HCT116 (cell line): Measurements from ENCODE around the gene SPHKAP. TPM values are rescaled to one million over a fixed set of nuclear protein-coding genes. Genes with fewer than 3 reads are reported as not detected.

ENCODE experiments used
- ATAC-seq: fragments of 200-7000 bp; cut with Tn5 transposase; 2 replicates; pipeline ENCODE4 v1.9.1; 2020; ENCODE audit warnings: mild to moderate bottlenecking, moderate library complexity
- BruUV-seq: library from RNA; stranded (reverse); fragments of 400-500 nt; replicated peaks from 2 replicates; lab custom pipeline; 2021; lab: Mats Ljungman, UMichigan
- CTCF ChIA-PET: fragments of 300-600 bp; sonication (Branson Sonifier 250); formaldehyde crosslinking; loops from one replicate; lab custom pipeline; 2021; ENCODE audit warnings: antibody characterized with exemption; lab: Charles Lee
- POLR2A ChIA-PET: fragments of 300-600, 350-600 bp; sonication (Branson Sonifier 250); formaldehyde crosslinking; loops from one replicate; lab custom pipeline; 2021; ENCODE audit warnings: antibody characterized with exemption; lab: Charles Lee
- RAD21 ChIA-PET, 2 experiments: fragments of 300-600 bp; sonication (Branson Sonifier 250); formaldehyde crosslinking; loops; one replicate each; lab custom pipeline; 2023; ENCODE audit warnings: low total read pairs in 2 of 2; ENCODE audit not compliant: uncharacterized antibody in 2 of 2, unreplicated experiment in 2 of 2, low non-redundant PET in 1 of 2; lab: Charles Lee
- DNase-seq: peaks from one replicate; pipeline ENCODE4 v3.0.0-alpha.2; 2010; ENCODE audit warnings: low read depth, low spot score
- H2AFZ ChIP-seq: fragments of 200-600 bp; shearing (Covaris generic), sonication (generic); 2 replicates; pipeline ENCODE4 v1.6.1; 2017; ENCODE audit warnings: low read depth, mixed run types, mixed read lengths, antibody characterized with exemption, low read length; ENCODE audit not compliant: poor library complexity, severe bottlenecking
- H3K27ac ChIP-seq: 2 replicates; pipeline ENCODE4 v1.5.1; 2012; ENCODE audit warnings: low read depth, low read length
- H3K27me3 ChIP-seq: fragments of 200-600 bp; sonication (generic); 2 replicates; pipeline ENCODE4 v1.6.1; 2016; ENCODE audit warnings: mixed run types, low read length, mixed read lengths; ENCODE audit not compliant: insufficient read depth
- H3K36me3 ChIP-seq, 2 experiments: fragments of 200-500 bp in 1 of 2; fragments of 200-600 bp in 1 of 2; sonication (Bioruptor generic) in 1 of 2; sonication (generic) in 1 of 2; 2 replicates each; pipeline versions ENCODE4 v1.5.1 to v1.6.1; 2014 to 2016; ENCODE audit warnings: low read length in 2 of 2, inconsistent platforms in 1 of 2, mixed read lengths in 1 of 2, mixed run types in 1 of 2; ENCODE audit not compliant: insufficient read depth in 2 of 2, control insufficient read depth in 1 of 2
- H3K4me1 ChIP-seq, 2 experiments: fragments of 200-600 bp in 1 of 2; sonication (generic) in 1 of 2; 2 replicates each; pipeline versions ENCODE4 v1.5.1 to v1.6.1; 2012 to 2017; ENCODE audit warnings: low read length in 2 of 2, inconsistent platforms in 1 of 2, mild to moderate bottlenecking in 1 of 2, mixed read lengths in 1 of 2, mixed run types in 1 of 2, moderate library complexity in 1 of 2; ENCODE audit not compliant: insufficient read depth in 2 of 2, control insufficient read depth in 1 of 2
- H3K4me2 ChIP-seq: fragments of 200-600 bp; sonication (generic); 2 replicates; pipeline ENCODE4 v1.6.1; 2017; ENCODE audit warnings: mixed run types, low read length, mixed read lengths
- H3K4me3 ChIP-seq, 2 experiments: fragments of 200-600 bp in 1 of 2; sonication (generic) in 1 of 2; replicated peaks in 1 of 2; 2 replicates each; pipeline ENCODE4 v1.5.1; 2011 to 2016; ENCODE audit warnings: low read length in 2 of 2, control low read depth in 1 of 2, low read depth in 1 of 2, mild to moderate bottlenecking in 1 of 2, mixed read lengths in 1 of 2, mixed run types in 1 of 2
- H3K79me2 ChIP-seq: fragments of 200-600 bp; sonication (generic); 2 replicates; pipeline ENCODE4 v1.6.1; 2017; ENCODE audit warnings: mild to moderate bottlenecking, mixed run types, low read length, moderate library complexity, mixed read lengths; ENCODE audit not compliant: insufficient read depth
- H3K9ac ChIP-seq: fragments of 200-600 bp; sonication (generic); 2 replicates; pipeline ENCODE4 v1.6.1; 2016; ENCODE audit warnings: low read length, mixed read lengths
- H3K9me2 ChIP-seq: fragments of 200-600 bp; sonication (generic), shearing (Covaris generic); 2 replicates; pipeline ENCODE4 v1.6.1; 2017; ENCODE audit warnings: mixed run types, mild to moderate bottlenecking, moderate library complexity; ENCODE audit not compliant: insufficient read depth
- H3K9me3 ChIP-seq, 2 experiments: fragments of 200-500 bp in 1 of 2; fragments of 200-600 bp in 1 of 2; sonication (Bioruptor generic) in 1 of 2; sonication (generic) in 1 of 2; 2 replicates each; pipeline ENCODE4 v1.6.1; 2014 to 2017; ENCODE audit warnings: low read length in 2 of 2, mixed read lengths in 2 of 2, inconsistent platforms in 1 of 2, low read depth in 1 of 2, mild to moderate bottlenecking in 1 of 2, mixed run types in 1 of 2, moderate library complexity in 1 of 2; ENCODE audit not compliant: control insufficient read depth in 1 of 2, insufficient read depth in 1 of 2
- H4K20me1 ChIP-seq: fragments of 200-600 bp; sonication (generic), shearing (Covaris generic); 2 replicates; pipeline ENCODE4 v1.6.1; 2017; ENCODE audit warnings: mixed run types, mild to moderate bottlenecking, moderate library complexity; ENCODE audit not compliant: insufficient read depth
- CEBPB ChIP-seq: IDR thresholded peaks from 2 replicates; pipeline ENCODE4 v1.6.1; 2012; ENCODE audit warnings: low read depth
- EGR1 ChIP-seq: IDR thresholded peaks from 2 replicates; pipeline ENCODE4 v1.6.1; 2012; ENCODE audit warnings: low read depth
- ELF1 ChIP-seq: IDR thresholded peaks from 2 replicates; pipeline ENCODE4 v1.6.1; 2012; ENCODE audit warnings: low read depth, borderline replicate concordance
- EZH2 ChIP-seq: fragments of 200-600 bp; sonication (generic); IDR thresholded peaks from 2 replicates; pipeline ENCODE4 v1.6.1; 2017; ENCODE audit warnings: antibody characterized with exemption, mixed run types
- FOSL1 ChIP-seq: IDR thresholded peaks from 2 replicates; pipeline ENCODE4 v1.6.1; 2012; ENCODE audit warnings: low read depth
- POLR2AphosphoS5 ChIP-seq: IDR thresholded peaks from 2 replicates; pipeline ENCODE4 v1.6.1; 2011; ENCODE audit warnings: mild to moderate bottlenecking, low read depth, low read length, moderate library complexity
- RAD21 ChIP-seq: IDR thresholded peaks from 2 replicates; pipeline ENCODE4 v1.6.1; 2012; ENCODE audit warnings: low read depth, mild to moderate bottlenecking
- REST ChIP-seq: IDR thresholded peaks from 2 replicates; pipeline ENCODE4 v1.6.1; 2012; ENCODE audit warnings: low read depth
- SP1 ChIP-seq: IDR thresholded peaks from 2 replicates; pipeline ENCODE4 v1.6.1; 2012; ENCODE audit warnings: low read depth
- SRF ChIP-seq: IDR thresholded peaks from 2 replicates; pipeline ENCODE4 v1.6.1; 2012; ENCODE audit warnings: low read depth
- TCF7L2 ChIP-seq: IDR thresholded peaks from 2 replicates; pipeline ENCODE4 v1.7.0; 2011; ENCODE audit warnings: borderline replicate concordance, inconsistent platforms; ENCODE audit not compliant: insufficient read depth, insufficient read length; ENCODE audit errors: extremely low read depth
- YY1 ChIP-seq: IDR thresholded peaks from 2 replicates; pipeline ENCODE4 v1.6.1; 2011; ENCODE audit warnings: low read length, low read depth, moderate library complexity, mild to moderate bottlenecking; ENCODE audit not compliant: insufficient replicate concordance; ENCODE audit errors: extremely low read depth
- intact Hi-C: fragments of 100-400 bp; cut with micrococcal nuclease; formaldehyde crosslinking; loops from 2 replicates; pipeline ENCODE4 v1.10.0; 2022
- total RNA-seq: library from RNA; stranded (reverse); gene quantifications from one replicate; pipeline ENCODE4 v1.2.1, GENCODE V29; 2021; ENCODE audit not compliant: unreplicated experiment
- TF ChIP-seq, protein P1 (sequence below): IDR thresholded peaks from 2 replicates; pipeline ENCODE4 v1.6.1; 2011; ENCODE audit warnings: mild to moderate bottlenecking, low read length, moderate library complexity; ENCODE audit not compliant: insufficient replicate concordance; ENCODE audit errors: extremely low read depth
- TF ChIP-seq, protein P2 (sequence below), 3 experiments: fragments of 200-600 bp in 1 of 3; sonication (generic) in 1 of 3; IDR thresholded peaks in 2 of 3; conservative IDR thresholded peaks in 1 of 3; 2 replicates each; pipeline ENCODE4 v1.5.1; 2012 to 2017; ENCODE audit warnings: low read depth in 2 of 3, low read length in 2 of 3, antibody characterized with exemption in 1 of 3, borderline replicate concordance in 1 of 3, control low read depth in 1 of 3, mild to moderate bottlenecking in 1 of 3, mixed read lengths in 1 of 3, mixed run types in 1 of 3, moderate library complexity in 1 of 3; ENCODE audit not compliant: insufficient read depth in 1 of 3
- TF ChIP-seq, protein P3 (sequence below): IDR thresholded peaks from 2 replicates; pipeline ENCODE4 v1.6.1; 2012
- TF ChIP-seq, protein P4 (sequence below): IDR thresholded peaks from 2 replicates; pipeline ENCODE4 v1.6.1; 2012

SPHKAP gene
- total RNA-seq, 1 experiment from 2014 or later, result not detected

- H3K4me1 ChIP-seq, result peaks cover 0 to 3% of the 10 kb centered on the region in 2 experiments; a peak in 1 of 4 replicates
- H3K9ac ChIP-seq, result no peak overlapping the region
- H3K9me3 ChIP-seq, result no peaks in the 10 kb centered on the region
- H3K27ac ChIP-seq, result no peak overlapping the region
- BruUV-seq, result no TSS peak
- TF ChIP-seq POLR2AphosphoS5, result no peak
- TF ChIP-seq, protein P1, sequence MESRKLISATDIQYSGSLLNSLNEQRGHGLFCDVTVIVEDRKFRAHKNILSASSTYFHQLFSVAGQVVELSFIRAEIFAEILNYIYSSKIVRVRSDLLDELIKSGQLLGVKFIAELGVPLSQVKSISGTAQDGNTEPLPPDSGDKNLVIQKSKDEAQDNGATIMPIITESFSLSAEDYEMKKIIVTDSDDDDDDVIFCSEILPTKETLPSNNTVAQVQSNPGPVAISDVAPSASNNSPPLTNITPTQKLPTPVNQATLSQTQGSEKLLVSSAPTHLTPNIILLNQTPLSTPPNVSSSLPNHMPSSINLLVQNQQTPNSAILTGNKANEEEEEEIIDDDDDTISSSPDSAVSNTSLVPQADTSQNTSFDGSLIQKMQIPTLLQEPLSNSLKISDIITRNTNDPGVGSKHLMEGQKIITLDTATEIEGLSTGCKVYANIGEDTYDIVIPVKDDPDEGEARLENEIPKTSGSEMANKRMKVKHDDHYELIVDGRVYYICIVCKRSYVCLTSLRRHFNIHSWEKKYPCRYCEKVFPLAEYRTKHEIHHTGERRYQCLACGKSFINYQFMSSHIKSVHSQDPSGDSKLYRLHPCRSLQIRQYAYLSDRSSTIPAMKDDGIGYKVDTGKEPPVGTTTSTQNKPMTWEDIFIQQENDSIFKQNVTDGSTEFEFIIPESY, result no peak
- TF ChIP-seq FOSL1, result no peak
- TF ChIP-seq, protein P2, sequence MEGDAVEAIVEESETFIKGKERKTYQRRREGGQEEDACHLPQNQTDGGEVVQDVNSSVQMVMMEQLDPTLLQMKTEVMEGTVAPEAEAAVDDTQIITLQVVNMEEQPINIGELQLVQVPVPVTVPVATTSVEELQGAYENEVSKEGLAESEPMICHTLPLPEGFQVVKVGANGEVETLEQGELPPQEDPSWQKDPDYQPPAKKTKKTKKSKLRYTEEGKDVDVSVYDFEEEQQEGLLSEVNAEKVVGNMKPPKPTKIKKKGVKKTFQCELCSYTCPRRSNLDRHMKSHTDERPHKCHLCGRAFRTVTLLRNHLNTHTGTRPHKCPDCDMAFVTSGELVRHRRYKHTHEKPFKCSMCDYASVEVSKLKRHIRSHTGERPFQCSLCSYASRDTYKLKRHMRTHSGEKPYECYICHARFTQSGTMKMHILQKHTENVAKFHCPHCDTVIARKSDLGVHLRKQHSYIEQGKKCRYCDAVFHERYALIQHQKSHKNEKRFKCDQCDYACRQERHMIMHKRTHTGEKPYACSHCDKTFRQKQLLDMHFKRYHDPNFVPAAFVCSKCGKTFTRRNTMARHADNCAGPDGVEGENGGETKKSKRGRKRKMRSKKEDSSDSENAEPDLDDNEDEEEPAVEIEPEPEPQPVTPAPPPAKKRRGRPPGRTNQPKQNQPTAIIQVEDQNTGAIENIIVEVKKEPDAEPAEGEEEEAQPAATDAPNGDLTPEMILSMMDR (IDR thresholded peaks at IDR 0.05 in 2 of 3, conservative IDR thresholded peaks at IDR 0.05 in 1 of 3; ENCODE audit: borderline replicate concordance in 1 of 3, insufficient read depth in 1 of 3, low read depth in 2 of 3, low read length in 2 of 3), result peak; percentile 58 to 86 (median 76); a peak in 5 of 6 replicates
- TF ChIP-seq ELF1, result no peak
- TF ChIP-seq EZH2, result no peak
- TF ChIP-seq EGR1, result no peak
- no peak for TF ChIP-seq SRF
- peak; percentile 75 for TF ChIP-seq RAD21
- TF ChIP-seq, protein P3, sequence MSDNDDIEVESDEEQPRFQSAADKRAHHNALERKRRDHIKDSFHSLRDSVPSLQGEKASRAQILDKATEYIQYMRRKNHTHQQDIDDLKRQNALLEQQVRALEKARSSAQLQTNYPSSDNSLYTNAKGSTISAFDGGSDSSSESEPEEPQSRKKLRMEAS, result no peak
- no peak for TF ChIP-seq CEBPB
- peak; percentile 26 for TF ChIP-seq YY1
- TF ChIP-seq, protein P4, sequence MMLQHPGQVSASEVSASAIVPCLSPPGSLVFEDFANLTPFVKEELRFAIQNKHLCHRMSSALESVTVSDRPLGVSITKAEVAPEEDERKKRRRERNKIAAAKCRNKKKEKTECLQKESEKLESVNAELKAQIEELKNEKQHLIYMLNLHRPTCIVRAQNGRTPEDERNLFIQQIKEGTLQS, result no peak
- TF ChIP-seq SP1, result no peak
- no peak for TF ChIP-seq TCF7L2
- no peak for TF ChIP-seq REST
- no peaks in the 10 kb centered on the region for H4K20me1 ChIP-seq
- ChIA-PET POLR2A (no interaction called here), CTCF (interaction anchor here (1.2 to 2.4 kb wide), 3 partner anchors 9 to 101 kb away, joined by 3 to 8 read pairs (median 4); no protein-coding TSS in a partner anchor), RAD21 (no interaction called here)
- peak overlapping the region; percentile 100 for H2AFZ ChIP-seq
- H3K4me3 ChIP-seq, result no peak overlapping the region
- no peaks in the 10 kb centered on the region for H3K27me3 ChIP-seq
- no peaks in the 10 kb centered on the region for H3K9me2 ChIP-seq
- ATAC-seq (peak; percentile 95), DNase-seq (peak; percentile 60)
- peak overlapping the region; percentile 60 for H3K4me2 ChIP-seq
- no peaks in the 10 kb centered on the region for H3K79me2 ChIP-seq
- H3K36me3 ChIP-seq, result no peaks in the 10 kb centered on the region
- intact Hi-C loops, result loop anchor here (1.0 kb wide), 1 partner anchor 719 kb away; no protein-coding TSS in a partner anchor
Measured at GRCh38 chr2:227939271-227940027, 242.0 kb downstream of the SPHKAP start.
